LNCaP clone FGC (cell line): ENCODE data around the gene MAML2.

Experiments
- DNase-seq: peaks from one replicate; pipeline ENCODE4 v3.0.0-alpha.2; 2011; ENCODE audit warnings: low read depth
- H3K4me3 ChIP-seq: 2 replicates; pipeline ENCODE4 v1.5.1; 2011; ENCODE audit warnings: mild to moderate bottlenecking, low read depth, low read length, control low read depth
- CTCF ChIP-seq: IDR thresholded peaks from 2 replicates; pipeline ENCODE4 v1.5.1; 2012; ENCODE audit warnings: mild to moderate bottlenecking; ENCODE audit not compliant: control insufficient read depth, insufficient read depth; ENCODE audit errors: extremely low read depth

Gene MAML2

GRCh38 chr11:96051820-96052219 is 291.2 kb downstream of the MAML2 start:
- DNase-seq, result no peak
- TF ChIP-seq CTCF, result no peak
- H3K4me3 ChIP-seq, result no peak overlapping the region

- TF ChIP-seq CTCF, result no peak
- DNase-seq, result no peak
- no peak overlapping the region for H3K4me3 ChIP-seq
Observed at GRCh38 chr11:96050435-96051182, 292.4 kb downstream of the MAML2 start.

GRCh38 chr11:96049426-96049825 is 293.6 kb downstream of the MAML2 start:
- TF ChIP-seq CTCF, result no peak
- no peak for DNase-seq
- H3K4me3 ChIP-seq, result no peak overlapping the region

GRCh38 chr11:96045622-96046456 is 297.2 kb downstream of the MAML2 start:
- TF ChIP-seq CTCF, result peak; percentile 10; the same call in 1 of the 2 replicates
- H3K4me3 ChIP-seq, result no peak overlapping the region
- DNase-seq, result no peak

GRCh38 chr11:96044747-96045146 is 298.2 kb downstream of the MAML2 start:
- no peak for TF ChIP-seq CTCF
- no peak overlapping the region for H3K4me3 ChIP-seq
- DNase-seq, result no peak

- DNase-seq, result no peak
- H3K4me3 ChIP-seq, result no peak overlapping the region
- TF ChIP-seq CTCF, result no peak
Observed at GRCh38 chr11:96044311-96044710, 298.7 kb downstream of the MAML2 start.
